HepG2 (cell line): ENCODE measurements around the gene B4GALT5. TPM values are rescaled to one million over a fixed set of nuclear protein-coding genes. Genes with fewer than 3 reads are reported as not detected.
A peak's percentile ranks its signal among the peaks of the same experiment; 100 is the strongest.

Experiments
- CBX5 ChIP-seq: sonication (generic); formaldehyde crosslinking; IDR thresholded peaks from 2 replicates; pipeline ENCODE4 v1.4.0; 2020; ENCODE audit warnings: missing genetic modification reagents, borderline replicate concordance
- EHMT2 ChIP-seq: fragments of 200-600 bp; sonication (generic); IDR thresholded peaks from 2 replicates; pipeline ENCODE4 v1.7.0; 2017; ENCODE audit warnings: antibody characterized with exemption, low read depth, low read length, borderline replicate concordance
- MTF1 ChIP-seq: sonication (generic); formaldehyde crosslinking; IDR thresholded peaks from 2 replicates; pipeline ENCODE4 v1.5.0; 2020; ENCODE audit warnings: missing genetic modification reagents
- NRL ChIP-seq: sonication (generic); formaldehyde crosslinking; IDR thresholded peaks from 2 replicates; pipeline ENCODE4 v1.5.0; 2020; ENCODE audit warnings: missing genetic modification reagents, mild to moderate bottlenecking, moderate library complexity, borderline replicate concordance
- PRMT3 ChIP-seq: sonication (generic); formaldehyde crosslinking; IDR thresholded peaks from 2 replicates; pipeline ENCODE4 v1.8.1; 2022; ENCODE audit warnings: low read depth, mild to moderate bottlenecking, moderate library complexity, missing genetic modification reagents, borderline replicate concordance
- PRPF4 ChIP-seq: fragments of 200-400 bp; formaldehyde crosslinking; IDR thresholded peaks from 2 replicates; pipeline ENCODE4 v1.6.1; 2016; ENCODE audit warnings: low read length, low read depth; ENCODE audit not compliant: poor library complexity, severe bottlenecking
- TARDBP ChIP-seq: sonication (generic); formaldehyde crosslinking; IDR thresholded peaks from 2 replicates; pipeline ENCODE4 v1.8.0; 2022; ENCODE audit warnings: mild to moderate bottlenecking, missing genetic modification reagents
- TBX3 ChIP-seq: fragments of 450-650 bp; IDR thresholded peaks from 2 replicates; pipeline ENCODE4 v1.6.1; 2017; ENCODE audit warnings: antibody characterized with exemption, mild to moderate bottlenecking, inconsistent platforms, borderline replicate concordance
- THAP11 ChIP-seq: IDR thresholded peaks from 2 replicates; pipeline ENCODE4 v1.6.1; 2016; ENCODE audit warnings: missing biosample characterization, missing genetic modification reagents
- ZBTB7A ChIP-seq: sonication (generic); formaldehyde crosslinking; IDR thresholded peaks from 2 replicates; pipeline ENCODE4 v1.8.0; 2022; ENCODE audit warnings: mild to moderate bottlenecking, missing genetic modification reagents
- ZNF326 ChIP-seq: sonication (generic); formaldehyde crosslinking; IDR thresholded peaks from 2 replicates; pipeline ENCODE4 v1.4.0; 2020; ENCODE audit warnings: missing genetic modification reagents, borderline replicate concordance
- polyA plus RNA-seq, 8 experiments: library from polyadenylated mRNA; depleted of rRNA in 3 of 8; stranded (reverse) in 7 of 8; unstranded in 1 of 8; fragments of >200 nt; fragmentation: Illumina TruSeq in 4 of 8; extraction: Trizol in 4 of 8; gene quantifications; 2 replicates each; pipeline versions ENCODE4 v1.2.1 to v1.2.3, GENCODE V29; 2011 to 2016; ENCODE audit warnings: low read depth in 4 of 8, missing spikeins in 1 of 8, mixed read lengths in 1 of 8; ENCODE audit not compliant: insufficient read depth in 1 of 8
- total RNA-seq, 5 experiments: library from RNA; depleted of rRNA; stranded (reverse); fragments of >200 nt; fragmentation: Illumina TruSeq; extraction: Trizol; gene quantifications; 2 replicates each; pipeline ENCODE4 v1.2.3, GENCODE V29; 2016; ENCODE audit warnings: low read depth in 1 of 5
- TF ChIP-seq, protein P1 (sequence below): sonication (generic); formaldehyde crosslinking; IDR thresholded peaks from 2 replicates; pipeline ENCODE4 v1.8.0; 2022; ENCODE audit warnings: missing genetic modification reagents, low read depth, mild to moderate bottlenecking, borderline replicate concordance
- TF ChIP-seq, protein P2 (sequence below): sonication (generic); formaldehyde crosslinking; IDR thresholded peaks from 2 replicates; pipeline ENCODE4 v1.9.0; 2021; ENCODE audit warnings: missing genetic modification reagents, mild to moderate bottlenecking, borderline replicate concordance
- TF ChIP-seq, protein P3 (sequence below): sonication (generic); formaldehyde crosslinking; IDR thresholded peaks from 2 replicates; pipeline ENCODE4 v1.4.0; 2020; ENCODE audit warnings: missing genetic modification reagents
- TF ChIP-seq, protein P4 (sequence below): sonication (generic); formaldehyde crosslinking; IDR thresholded peaks from 2 replicates; pipeline ENCODE4 v1.4.0; 2020; ENCODE audit warnings: missing genetic modification reagents, borderline replicate concordance
- TF ChIP-seq, protein P5 (sequence below): sonication (generic); formaldehyde crosslinking; IDR thresholded peaks from 2 replicates; pipeline ENCODE4 v1.5.0; 2020; ENCODE audit warnings: mild to moderate bottlenecking, missing genetic modification reagents
- TF ChIP-seq, protein P6 (sequence below): sonication (generic); formaldehyde crosslinking; IDR thresholded peaks from 2 replicates; pipeline ENCODE4 v1.5.0; 2020; ENCODE audit warnings: mild to moderate bottlenecking, missing genetic modification reagents, borderline replicate concordance
- TF ChIP-seq, protein P7 (sequence below): sonication (generic); formaldehyde crosslinking; IDR thresholded peaks from 2 replicates; pipeline ENCODE4 v1.4.0; 2020; ENCODE audit warnings: missing genetic modification reagents, low read depth, mild to moderate bottlenecking, borderline replicate concordance

The B4GALT5 gene
- total and polyA plus RNA-seq, 2 of the 13 experiments (the other 11 are each of a cell fraction or from before 2014, with no cell fraction given), result 27.3 to 30.9 TPM

DNA sequence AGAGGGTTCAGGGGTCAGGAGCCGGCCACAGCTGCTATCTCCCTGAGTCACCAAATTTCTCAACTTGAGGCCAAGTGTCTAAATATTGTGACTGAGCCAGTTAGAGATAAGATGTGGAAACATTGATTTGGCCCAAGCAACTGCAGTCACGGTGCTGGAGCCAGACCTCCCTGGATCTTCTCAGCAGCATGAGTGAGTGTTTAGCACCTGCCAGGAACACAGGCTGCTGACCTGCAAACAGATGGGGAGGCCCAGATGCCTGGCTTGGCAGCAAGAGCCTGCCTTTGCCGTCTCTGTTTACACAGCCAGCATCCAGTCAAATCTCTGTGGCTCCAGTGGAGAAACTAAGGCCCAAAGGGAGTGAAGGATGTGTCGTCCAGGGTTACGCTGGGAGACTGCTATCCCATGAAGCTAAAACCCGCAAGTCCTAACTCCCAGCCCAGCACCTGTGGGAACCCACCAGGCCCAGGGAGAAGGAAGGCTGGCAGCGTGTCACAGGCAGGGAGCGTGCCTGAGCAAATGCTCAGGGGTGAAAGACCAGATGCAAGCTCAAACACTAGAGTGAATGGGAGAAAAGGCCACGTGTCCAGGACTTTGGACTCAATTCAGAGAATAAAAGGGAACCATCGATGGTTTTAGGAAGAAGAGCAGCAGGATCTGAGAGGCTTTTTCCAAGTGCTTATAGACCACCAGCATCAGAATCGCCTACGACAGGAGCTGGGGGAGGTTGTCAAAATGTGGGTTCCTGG lies 129.8 kb downstream of the B4GALT5 start (continued):
- TF ChIP-seq NRL (CRISPR knock-in tag) (peak; percentile 99), MTF1 (CRISPR knock-in tag) (no peak; the same call in 1 of the 2 replicates), ZBTB7A (peak; percentile 75; the same call in 1 of the 2 replicates), PRPF4 (no peak), PRMT3 (CRISPR knock-in tag) (no peak), TARDBP (CRISPR knock-in tag) (peak; percentile 87), TBX3 (peak; percentile 82), EHMT2 (peak; percentile 76), ZNF326 (CRISPR knock-in tag) (no peak), CBX5 (CRISPR knock-in tag) (peak; percentile 87), THAP11 (CRISPR knock-in tag) (peak; percentile 79)
- TF ChIP-seq, protein P1, sequence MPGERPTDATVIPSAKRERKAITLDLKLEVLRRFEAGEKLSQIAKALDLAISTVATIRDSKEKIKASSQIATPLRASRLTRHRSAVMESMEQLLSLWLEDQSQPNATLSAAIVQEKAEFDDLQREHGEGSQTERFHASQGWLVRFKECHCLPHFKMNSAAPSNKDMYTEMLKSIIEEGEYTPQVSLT (CRISPR knock-in tag), result no peak
- TF ChIP-seq, protein P2, sequence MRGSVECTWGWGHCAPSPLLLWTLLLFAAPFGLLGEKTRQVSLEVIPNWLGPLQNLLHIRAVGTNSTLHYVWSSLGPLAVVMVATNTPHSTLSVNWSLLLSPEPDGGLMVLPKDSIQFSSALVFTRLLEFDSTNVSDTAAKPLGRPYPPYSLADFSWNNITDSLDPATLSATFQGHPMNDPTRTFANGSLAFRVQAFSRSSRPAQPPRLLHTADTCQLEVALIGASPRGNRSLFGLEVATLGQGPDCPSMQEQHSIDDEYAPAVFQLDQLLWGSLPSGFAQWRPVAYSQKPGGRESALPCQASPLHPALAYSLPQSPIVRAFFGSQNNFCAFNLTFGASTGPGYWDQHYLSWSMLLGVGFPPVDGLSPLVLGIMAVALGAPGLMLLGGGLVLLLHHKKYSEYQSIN (CRISPR knock-in tag), result no peak
- TF ChIP-seq, protein P3, sequence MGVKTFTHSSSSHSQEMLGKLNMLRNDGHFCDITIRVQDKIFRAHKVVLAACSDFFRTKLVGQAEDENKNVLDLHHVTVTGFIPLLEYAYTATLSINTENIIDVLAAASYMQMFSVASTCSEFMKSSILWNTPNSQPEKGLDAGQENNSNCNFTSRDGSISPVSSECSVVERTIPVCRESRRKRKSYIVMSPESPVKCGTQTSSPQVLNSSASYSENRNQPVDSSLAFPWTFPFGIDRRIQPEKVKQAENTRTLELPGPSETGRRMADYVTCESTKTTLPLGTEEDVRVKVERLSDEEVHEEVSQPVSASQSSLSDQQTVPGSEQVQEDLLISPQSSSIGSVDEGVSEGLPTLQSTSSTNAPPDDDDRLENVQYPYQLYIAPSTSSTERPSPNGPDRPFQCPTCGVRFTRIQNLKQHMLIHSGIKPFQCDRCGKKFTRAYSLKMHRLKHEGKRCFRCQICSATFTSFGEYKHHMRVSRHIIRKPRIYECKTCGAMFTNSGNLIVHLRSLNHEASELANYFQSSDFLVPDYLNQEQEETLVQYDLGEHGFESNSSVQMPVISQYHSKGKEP (CRISPR knock-in tag), result no peak; the same call in 1 of the 2 replicates
- TF ChIP-seq, protein P4, sequence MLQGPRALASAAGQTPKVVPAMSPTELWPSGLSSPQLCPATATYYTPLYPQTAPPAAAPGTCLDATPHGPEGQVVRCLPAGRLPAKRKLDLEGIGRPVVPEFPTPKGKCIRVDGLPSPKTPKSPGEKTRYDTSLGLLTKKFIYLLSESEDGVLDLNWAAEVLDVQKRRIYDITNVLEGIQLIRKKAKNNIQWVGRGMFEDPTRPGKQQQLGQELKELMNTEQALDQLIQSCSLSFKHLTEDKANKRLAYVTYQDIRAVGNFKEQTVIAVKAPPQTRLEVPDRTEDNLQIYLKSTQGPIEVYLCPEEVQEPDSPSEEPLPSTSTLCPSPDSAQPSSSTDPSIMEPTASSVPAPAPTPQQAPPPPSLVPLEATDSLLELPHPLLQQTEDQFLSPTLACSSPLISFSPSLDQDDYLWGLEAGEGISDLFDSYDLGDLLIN (CRISPR knock-in tag), result peak; percentile 83; the same call in 1 of the 2 replicates
- TF ChIP-seq, protein P5, sequence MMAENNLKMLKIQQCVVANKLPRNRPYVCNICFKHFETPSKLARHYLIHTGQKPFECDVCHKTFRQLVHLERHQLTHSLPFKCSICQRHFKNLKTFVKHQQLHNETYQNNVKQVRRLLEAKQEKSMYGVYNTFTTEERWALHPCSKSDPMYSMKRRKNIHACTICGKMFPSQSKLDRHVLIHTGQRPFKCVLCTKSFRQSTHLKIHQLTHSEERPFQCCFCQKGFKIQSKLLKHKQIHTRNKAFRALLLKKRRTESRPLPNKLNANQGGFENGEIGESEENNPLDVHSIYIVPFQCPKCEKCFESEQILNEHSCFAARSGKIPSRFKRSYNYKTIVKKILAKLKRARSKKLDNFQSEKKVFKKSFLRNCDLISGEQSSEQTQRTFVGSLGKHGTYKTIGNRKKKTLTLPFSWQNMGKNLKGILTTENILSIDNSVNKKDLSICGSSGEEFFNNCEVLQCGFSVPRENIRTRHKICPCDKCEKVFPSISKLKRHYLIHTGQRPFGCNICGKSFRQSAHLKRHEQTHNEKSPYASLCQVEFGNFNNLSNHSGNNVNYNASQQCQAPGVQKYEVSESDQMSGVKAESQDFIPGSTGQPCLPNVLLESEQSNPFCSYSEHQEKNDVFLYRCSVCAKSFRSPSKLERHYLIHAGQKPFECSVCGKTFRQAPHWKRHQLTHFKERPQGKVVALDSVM (CRISPR knock-in tag), result peak; percentile 58
- TF ChIP-seq, protein P6, sequence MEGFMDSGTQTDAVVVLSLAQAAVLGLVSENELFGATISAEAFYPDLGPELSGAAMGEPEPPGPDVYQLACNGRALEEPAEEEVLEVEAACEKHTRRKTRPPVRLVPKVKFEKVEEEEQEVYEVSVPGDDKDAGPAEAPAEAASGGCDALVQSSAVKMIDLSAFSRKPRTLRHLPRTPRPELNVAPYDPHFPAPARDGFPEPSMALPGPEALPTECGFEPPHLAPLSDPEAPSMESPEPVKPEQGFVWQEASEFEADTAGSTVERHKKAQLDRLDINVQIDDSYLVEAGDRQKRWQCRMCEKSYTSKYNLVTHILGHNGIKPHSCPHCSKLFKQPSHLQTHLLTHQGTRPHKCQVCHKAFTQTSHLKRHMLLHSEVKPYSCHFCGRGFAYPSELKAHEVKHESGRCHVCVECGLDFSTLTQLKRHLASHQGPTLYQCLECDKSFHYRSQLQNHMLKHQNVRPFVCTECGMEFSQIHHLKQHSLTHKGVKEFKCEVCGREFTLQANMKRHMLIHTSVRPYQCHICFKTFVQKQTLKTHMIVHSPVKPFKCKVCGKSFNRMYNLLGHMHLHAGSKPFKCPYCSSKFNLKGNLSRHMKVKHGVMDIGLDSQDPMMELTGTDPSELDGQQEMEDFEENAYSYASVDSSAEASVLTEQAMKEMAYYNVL (CRISPR knock-in tag), result peak; percentile 98
- TF ChIP-seq, protein P7, sequence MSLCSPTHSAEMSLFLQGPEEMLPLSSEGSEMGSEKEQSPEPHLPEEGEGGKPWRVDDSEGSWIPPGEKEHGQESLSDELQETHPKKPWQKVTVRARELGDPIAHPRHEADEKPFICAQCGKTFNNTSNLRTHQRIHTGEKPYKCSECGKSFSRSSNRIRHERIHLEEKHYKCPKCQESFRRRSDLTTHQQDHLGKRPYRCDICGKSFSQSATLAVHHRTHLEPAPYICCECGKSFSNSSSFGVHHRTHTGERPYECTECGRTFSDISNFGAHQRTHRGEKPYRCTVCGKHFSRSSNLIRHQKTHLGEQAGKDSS (CRISPR knock-in tag), result peak; percentile 97; the same call in 1 of the 2 replicates
